ENCODE measurements around the gene CREG2. TPM values are rescaled to one million over a fixed set of nuclear protein-coding genes. Genes with fewer than 3 reads are reported as not detected.

Gene CREG2
- total RNA-seq, 2 experiments from 2014 or later: not detected

GRCh38 chr2:101295895-101296294, 91.4 kb downstream of the CREG2 start:
- Mint-ChIP-seq H3K4me3 (no peak overlapping the region), H3K36me3 (ENCODE audit: low read depth) (peaks cover 30% of the 10 kb centered on the region), H3K27ac (no peak overlapping the region), H3K27me3 (no peaks in the 10 kb centered on the region), H3K9me3 (ENCODE audit: low read depth) (no peaks in the 10 kb centered on the region), H3K4me1 (peaks cover 52% of the 10 kb centered on the region)
- ChIA-PET CTCF (no interaction called here), POLR2A (no interaction called here)
- DNase-seq: no peak
- ATAC-seq: no peak
- intact Hi-C loops (cut with DNase I, micrococcal nuclease): no loop called here

Small RNAs within 50 kb of the gene (microRNA-seq; reads per million reads assigned to microRNA genes)
- not detected for gene MIR5696 (ENCODE audit: borderline replicate concordance)

Other genes starting within 250 kb of the CREG2 start
- gene TBC1D8, start 236.1 kb downstream of the CREG2 start, total RNA-seq: 1 to 10 TPM; 3.3 to 3.4 TPM
- 100 to 1,000 TPM in 1 of 2 experiments, 10 to 100 TPM in 1; 57.9 to 106 TPM for gene CNOT11, start 134.6 kb downstream of the CREG2 start, total RNA-seq
- 10 to 100 TPM; 23.4 to 29.5 TPM for gene RNF149, start 78.8 kb downstream of the CREG2 start, total RNA-seq
- under 1 TPM; 0.30 to 0.90 TPM for gene RFX8, start 87.6 kb upstream of the CREG2 start, total RNA-seq

Measured in activated CD4-positive, alpha-beta T cell treated with anti-CD3 and anti-CD28 coated beads for 36 hours (primary cell).